Measurements from ENCODE around the gene FER1L5.
"Not testable (repeated sequence)": the region's sequence is repeated elsewhere in the genome, so short reads cannot be mapped to it uniquely, and the experiment has no call there.

Gene FER1L5

GRCh38 chr2:96664366-96664925, 21.9 kb downstream of the FER1L5 start:
- H3K4me1 ChIP-seq (ENCODE audit: control insufficient read depth, low read length): no peaks in the 10 kb centered on the region
- no peaks in the 10 kb centered on the region for H3F3A ChIP-seq (ENCODE audit: control insufficient read depth, insufficient read depth)
- H3K36me3 ChIP-seq (ENCODE audit: control insufficient read depth, low read length): no peaks in the 10 kb centered on the region
- H3K27me3 ChIP-seq (ENCODE audit: control insufficient read depth, low read length): no peaks in the 10 kb centered on the region
- H3K79me2 ChIP-seq (ENCODE audit: control insufficient read depth, low read length): no peaks in the 10 kb centered on the region
- H3K9me2 ChIP-seq (replicated peaks; ENCODE audit: control insufficient read depth, low read length): no peaks in the 10 kb centered on the region
- H4K20me1 ChIP-seq (ENCODE audit: control insufficient read depth, insufficient read depth, low read depth, low read length): no peaks in the 10 kb centered on the region
- H3K27ac ChIP-seq (ENCODE audit: low read depth, low read length): no peak overlapping the region
- H3K4me3 ChIP-seq (ENCODE audit: low read length): no peak overlapping the region
- no peaks in the 10 kb centered on the region for H3K9me3 ChIP-seq (ENCODE audit: control insufficient read depth, insufficient read depth, low read length)
- TF ChIP-seq EZH2phosphoT487 (IDR thresholded peaks at IDR 0.05; ENCODE audit: borderline replicate concordance, low read length) (no peak), CTCF (IDR thresholded peaks at IDR 0.05; ENCODE audit: low read depth, low read length, poor library complexity, severe bottlenecking) (no peak)
- no peak overlapping the region for H3K4me2 ChIP-seq (ENCODE audit: low read length)

GRCh38 chr2:96665083-96665569, 22.6 kb downstream of the FER1L5 start:
- H3K4me3 ChIP-seq (ENCODE audit: low read length): no peak overlapping the region
- no peaks in the 10 kb centered on the region for H3K27me3 ChIP-seq (ENCODE audit: control insufficient read depth, low read length)
- TF ChIP-seq CTCF (IDR thresholded peaks at IDR 0.05; ENCODE audit: low read depth, low read length, poor library complexity, severe bottlenecking) (no peak), EZH2phosphoT487 (IDR thresholded peaks at IDR 0.05; ENCODE audit: borderline replicate concordance, low read length) (no peak)
- H3K9me3 ChIP-seq (ENCODE audit: control insufficient read depth, insufficient read depth, low read length): no peaks in the 10 kb centered on the region
- H3K36me3 ChIP-seq (ENCODE audit: control insufficient read depth, low read length): no peaks in the 10 kb centered on the region
- no peak overlapping the region for H3K4me2 ChIP-seq (ENCODE audit: low read length)
- no peaks in the 10 kb centered on the region for H3K9me2 ChIP-seq (replicated peaks; ENCODE audit: control insufficient read depth, low read length)
- no peaks in the 10 kb centered on the region for H3K4me1 ChIP-seq (ENCODE audit: control insufficient read depth, low read length)
- no peak overlapping the region for H3K27ac ChIP-seq (ENCODE audit: low read depth, low read length)
- H4K20me1 ChIP-seq (ENCODE audit: control insufficient read depth, insufficient read depth, low read depth, low read length): no peaks in the 10 kb centered on the region
- no peaks in the 10 kb centered on the region for H3K79me2 ChIP-seq (ENCODE audit: control insufficient read depth, low read length)
- no peaks in the 10 kb centered on the region for H3F3A ChIP-seq (ENCODE audit: control insufficient read depth, insufficient read depth)

GRCh38 chr2:96665717-96666116, 23.2 kb downstream of the FER1L5 start:
- not testable (repeated sequence) for H3K4me2 ChIP-seq (ENCODE audit: low read length); H3K4me3 ChIP-seq (ENCODE audit: low read length); H3F3A ChIP-seq (ENCODE audit: control insufficient read depth, insufficient read depth); H3K4me1 ChIP-seq (ENCODE audit: control insufficient read depth, low read length); H3K27me3 ChIP-seq (ENCODE audit: control insufficient read depth, low read length); H3K9me2 ChIP-seq (replicated peaks; ENCODE audit: control insufficient read depth, low read length); H3K27ac ChIP-seq (ENCODE audit: low read depth, low read length); H4K20me1 ChIP-seq (ENCODE audit: control insufficient read depth, insufficient read depth, low read depth, low read length); H3K79me2 ChIP-seq (ENCODE audit: control insufficient read depth, low read length); H3K9me3 ChIP-seq (ENCODE audit: control insufficient read depth, insufficient read depth, low read length); H3K36me3 ChIP-seq (ENCODE audit: control insufficient read depth, low read length)

- Histone ChIP-seq H3K36me3 (ENCODE audit: control insufficient read depth, low read length) (no peaks in the 10 kb centered on the region), H3K4me3 (ENCODE audit: low read length) (no peak overlapping the region), H4K20me1 (ENCODE audit: control insufficient read depth, insufficient read depth, low read depth, low read length) (no peaks in the 10 kb centered on the region), H3K9me2 (replicated peaks; ENCODE audit: control insufficient read depth, low read length) (no peaks in the 10 kb centered on the region), H3K4me2 (ENCODE audit: low read length) (no peak overlapping the region), H3K9me3 (ENCODE audit: control insufficient read depth, insufficient read depth, low read length) (no peaks in the 10 kb centered on the region), H3F3A (ENCODE audit: control insufficient read depth, insufficient read depth) (no peaks in the 10 kb centered on the region), H3K27ac (ENCODE audit: low read depth, low read length) (no peak overlapping the region), H3K27me3 (ENCODE audit: control insufficient read depth, low read length) (no peaks in the 10 kb centered on the region; the same call in none of the 2 replicates), H3K79me2 (ENCODE audit: control insufficient read depth, low read length) (no peaks in the 10 kb centered on the region), H3K4me1 (ENCODE audit: control insufficient read depth, low read length) (no peaks in the 10 kb centered on the region)
- TF ChIP-seq CTCF (IDR thresholded peaks at IDR 0.05; ENCODE audit: low read depth, low read length, poor library complexity, severe bottlenecking): no peak
- TF ChIP-seq EZH2phosphoT487 (IDR thresholded peaks at IDR 0.05; ENCODE audit: borderline replicate concordance, low read length): no peak
Measured at GRCh38 chr2:96668771-96669170, 26.2 kb downstream of the FER1L5 start.
